SK-N-DZ (cell line): ENCODE data around the gene PTER. TPM values are rescaled to one million over a fixed set of nuclear protein-coding genes. Genes with fewer than 3 reads are reported as not detected.

ENCODE experiments used
- DNase-seq: peaks from one replicate; pipeline ENCODE4 v3.0.0-alpha.2; 2015; ENCODE audit warnings: low spot score
- polyA plus RNA-seq, 2 experiments: library from polyadenylated mRNA; depleted of rRNA; stranded (reverse); fragments of >200 nt; gene quantifications; 2 replicates each; pipeline ENCODE4 v1.2.3, GENCODE V29; 2014

Gene PTER, protein sequence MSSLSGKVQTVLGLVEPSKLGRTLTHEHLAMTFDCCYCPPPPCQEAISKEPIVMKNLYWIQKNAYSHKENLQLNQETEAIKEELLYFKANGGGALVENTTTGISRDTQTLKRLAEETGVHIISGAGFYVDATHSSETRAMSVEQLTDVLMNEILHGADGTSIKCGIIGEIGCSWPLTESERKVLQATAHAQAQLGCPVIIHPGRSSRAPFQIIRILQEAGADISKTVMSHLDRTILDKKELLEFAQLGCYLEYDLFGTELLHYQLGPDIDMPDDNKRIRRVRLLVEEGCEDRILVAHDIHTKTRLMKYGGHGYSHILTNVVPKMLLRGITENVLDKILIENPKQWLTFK
- 0.15 TPM in 1 of 2 replicates, not detected in the other for polyA plus RNA-seq (2014; cell fraction: cytosol; rRNA removed)
- polyA plus RNA-seq (2014; cell fraction: nucleus; rRNA removed) = not detected in 2 replicates

GRCh38 chr10:16436758-16437539 lies at the start of gene PTER:
TSS of gene PTER (plus strand) at chr10:16437010. CDS start at chr10:16484385, 47,375 bp downstream.
- no peak for DNase-seq

DNA sequence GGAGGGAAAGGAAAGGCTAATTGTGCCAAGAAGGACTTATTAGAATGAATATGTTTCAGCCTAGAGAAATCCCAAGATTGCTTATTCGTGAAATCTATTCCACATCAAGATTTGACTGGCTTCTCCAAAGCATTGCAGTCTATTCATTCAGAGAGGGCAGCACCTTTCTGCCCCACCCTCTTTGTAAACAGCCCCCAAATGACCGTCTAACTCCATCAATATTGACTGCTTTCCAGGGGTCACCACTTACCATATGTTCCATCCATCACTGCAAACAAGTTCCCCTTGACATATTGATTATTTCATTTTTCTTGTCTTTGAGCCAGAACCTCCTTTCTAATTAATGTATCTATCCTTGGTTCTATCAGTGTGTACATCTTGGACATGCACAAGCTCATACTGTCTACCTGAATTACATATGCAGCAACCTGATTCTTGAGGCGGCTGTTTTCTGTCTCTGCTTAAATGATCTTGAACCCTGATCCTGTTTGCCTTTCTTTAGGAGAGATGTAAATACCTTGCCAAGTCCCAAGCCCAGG lies 44.2 kb upstream of the PTER start:
- DNase-seq = peak; percentile 97

GRCh38 chr10:16393271-16393858 lies 43.4 kb upstream of the PTER start:
- DNase-seq = peak; percentile 91

DNA sequence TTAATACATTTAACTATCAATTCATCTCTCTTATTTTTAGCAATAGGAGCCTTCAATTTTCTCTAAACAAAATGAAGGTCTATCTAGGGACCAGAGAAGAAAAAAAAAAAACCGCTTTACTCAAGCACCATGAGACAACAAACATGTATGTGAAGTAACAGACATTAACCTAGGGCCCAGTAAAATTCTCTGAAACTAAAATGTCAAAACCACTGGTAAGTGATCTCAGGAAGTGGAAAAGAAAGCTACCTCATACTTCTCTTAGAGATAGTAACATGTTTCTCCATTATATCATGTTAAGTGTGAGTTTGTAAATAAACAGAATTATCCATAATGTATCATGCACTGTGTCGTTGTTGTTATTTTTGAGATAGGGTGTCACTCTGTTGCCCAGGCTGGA lies 35.4 kb upstream of the PTER start:
- no peak for DNase-seq

GRCh38 chr10:16408379-16408778 lies 28.4 kb upstream of the PTER start:
- no peak for DNase-seq

GRCh38 chr10:16417341-16417740 lies 19.5 kb upstream of the PTER start:
- DNase-seq = no peak

- no peak for DNase-seq
Measured at GRCh38 chr10:16423599-16423998, 13.2 kb upstream of the PTER start.

- DNase-seq = no peak
Measured at GRCh38 chr10:16425449-16425848, 11.4 kb upstream of the PTER start.

DNA sequence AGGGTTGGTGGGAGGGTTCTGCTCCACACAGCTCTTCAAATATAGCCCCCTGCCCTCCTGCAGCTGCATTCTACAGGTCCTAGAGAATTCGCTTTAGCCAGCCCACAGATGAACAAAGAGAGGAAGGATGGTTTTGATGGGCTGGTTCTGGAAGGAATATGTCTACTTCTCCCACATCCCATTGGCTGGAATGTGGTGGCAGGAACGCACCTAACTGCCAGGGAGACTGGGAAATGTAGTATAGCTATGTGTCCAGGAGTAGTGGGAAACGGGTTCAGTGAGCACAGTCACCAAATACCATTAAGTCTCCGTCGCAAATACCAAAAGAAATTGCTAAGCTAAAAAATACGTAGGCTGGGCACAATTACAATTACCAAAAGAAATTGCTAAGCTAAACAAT lies 7.3 kb upstream of the PTER start:
- DNase-seq = no peak

DNA sequence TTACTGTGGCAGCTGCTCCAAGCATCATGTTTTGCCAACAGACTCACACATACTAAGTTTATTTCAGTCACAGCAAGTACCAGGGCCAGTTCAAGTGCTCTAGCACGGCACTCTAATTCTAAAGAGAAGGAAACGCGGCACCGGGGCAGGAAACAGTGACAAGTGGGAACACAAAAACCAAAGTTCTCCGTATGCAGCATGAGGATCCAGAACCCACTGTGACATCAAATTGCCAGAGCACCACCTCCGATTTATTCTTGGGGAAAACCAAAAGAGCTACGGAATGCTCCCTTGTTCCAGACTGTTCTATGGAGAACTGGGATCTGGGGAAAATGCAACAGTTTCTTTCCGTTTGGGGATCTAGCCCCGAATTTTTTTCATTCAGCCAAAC lies 448 bp upstream of the PTER start:
- no peak for DNase-seq

DNA sequence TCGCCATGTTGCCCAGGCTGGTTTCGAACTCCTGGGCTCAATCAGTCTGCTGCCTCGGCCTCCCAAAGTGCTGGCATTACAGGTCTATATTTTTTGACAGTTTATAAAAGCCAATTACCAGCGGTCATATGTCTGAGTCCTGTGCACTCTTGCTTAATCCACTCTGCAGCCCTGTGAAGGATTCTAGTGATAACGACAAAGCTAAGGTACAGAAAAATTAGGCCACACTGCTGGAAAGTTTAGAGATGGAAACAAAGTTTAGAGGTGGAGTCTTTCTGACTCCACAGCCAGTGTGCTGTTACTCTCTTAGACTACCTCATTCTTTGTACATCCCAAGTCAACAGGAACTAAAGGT lies 707 bp downstream of the PTER start:
- no peak for DNase-seq

DNA sequence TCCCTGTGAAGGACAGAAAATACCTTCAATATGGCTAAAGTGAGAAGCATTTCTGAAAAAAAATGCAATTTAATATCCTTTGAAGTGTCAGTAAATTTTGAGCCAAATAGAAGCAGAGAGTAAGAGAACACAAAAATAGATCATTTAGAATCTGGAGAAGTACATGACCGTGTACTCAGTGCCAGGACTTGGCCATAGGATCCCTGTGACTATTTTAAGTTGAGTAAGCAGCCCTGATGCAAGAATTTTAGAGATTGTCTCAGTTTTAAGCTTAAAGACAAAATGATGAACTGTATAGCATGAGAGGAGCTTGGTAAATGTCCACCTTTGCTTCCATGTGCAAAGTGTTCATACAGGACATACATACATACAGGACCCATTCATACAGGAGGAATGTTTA lies 2.5 kb downstream of the PTER start:
- DNase-seq = no peak

DNA sequence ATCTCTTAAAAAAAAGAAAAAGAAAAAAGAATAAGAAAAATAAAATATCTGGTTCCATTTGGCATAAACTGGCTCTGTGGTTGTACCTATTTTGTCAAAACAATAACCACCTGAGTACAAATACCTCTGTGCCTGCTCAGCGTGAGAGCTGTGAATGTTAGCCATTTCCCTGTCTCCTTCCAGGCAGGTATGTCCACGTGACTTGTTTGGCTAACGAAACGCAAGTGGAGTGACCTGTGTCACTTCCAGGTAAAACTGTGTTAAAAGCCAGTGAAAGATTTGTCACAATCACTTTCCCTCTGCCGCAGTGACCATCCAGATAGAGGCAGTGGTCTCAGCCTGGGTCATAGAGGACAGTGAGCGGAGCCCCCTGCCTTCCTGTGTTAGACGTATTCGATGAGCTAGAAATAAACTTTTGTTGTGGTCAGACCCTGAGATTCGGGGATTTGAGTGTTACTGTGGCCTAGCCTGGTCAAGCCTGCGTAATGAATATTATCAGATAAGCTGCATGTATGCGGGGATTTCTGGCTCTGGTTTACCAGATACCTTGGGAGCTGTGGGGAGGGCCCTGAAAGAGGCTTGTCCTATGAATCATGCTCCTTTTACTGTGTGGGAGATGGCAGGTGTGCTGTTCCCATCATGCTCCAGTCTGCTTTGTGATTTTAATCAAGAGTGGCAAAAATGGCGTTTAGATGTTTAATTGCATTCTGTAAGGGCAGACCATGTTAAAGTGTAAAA lies 3.8 kb downstream of the PTER start:
- DNase-seq = peak; percentile 88

DNA sequence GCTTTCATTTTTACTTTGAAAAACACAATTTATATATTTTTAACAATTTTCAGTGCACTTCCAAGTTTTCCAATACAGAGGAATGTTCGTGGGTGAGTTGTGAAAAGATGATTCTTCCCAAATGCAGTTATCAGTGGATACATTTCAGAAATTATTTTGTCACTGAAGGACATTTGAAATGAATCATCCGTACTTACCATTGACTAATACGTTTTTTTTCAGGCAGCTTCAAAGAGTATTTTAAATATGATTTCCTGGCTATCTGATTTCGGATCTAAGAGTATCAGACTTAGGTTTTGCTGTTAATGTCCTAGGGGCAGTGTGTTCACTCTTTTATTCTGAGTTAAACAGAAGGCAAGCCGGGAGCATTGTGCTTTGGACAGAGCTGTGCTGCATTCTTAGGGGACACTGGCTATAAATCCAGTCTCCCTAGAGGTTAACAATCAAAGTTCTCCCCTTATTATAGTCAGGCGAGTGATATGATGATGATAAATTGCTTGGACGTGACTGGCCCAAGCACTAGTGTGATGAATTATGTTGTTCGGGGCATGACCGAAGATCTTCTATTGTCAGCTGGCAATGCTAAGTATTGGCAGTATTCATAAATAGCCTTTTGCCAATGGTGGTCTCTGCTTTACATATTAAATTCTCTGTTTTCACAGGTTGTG lies 4.5 kb downstream of the PTER start:
- peak; percentile 92 for DNase-seq

GRCh38 chr10:16442914-16443313 lies 6.1 kb downstream of the PTER start:
- DNase-seq = no peak

DNA sequence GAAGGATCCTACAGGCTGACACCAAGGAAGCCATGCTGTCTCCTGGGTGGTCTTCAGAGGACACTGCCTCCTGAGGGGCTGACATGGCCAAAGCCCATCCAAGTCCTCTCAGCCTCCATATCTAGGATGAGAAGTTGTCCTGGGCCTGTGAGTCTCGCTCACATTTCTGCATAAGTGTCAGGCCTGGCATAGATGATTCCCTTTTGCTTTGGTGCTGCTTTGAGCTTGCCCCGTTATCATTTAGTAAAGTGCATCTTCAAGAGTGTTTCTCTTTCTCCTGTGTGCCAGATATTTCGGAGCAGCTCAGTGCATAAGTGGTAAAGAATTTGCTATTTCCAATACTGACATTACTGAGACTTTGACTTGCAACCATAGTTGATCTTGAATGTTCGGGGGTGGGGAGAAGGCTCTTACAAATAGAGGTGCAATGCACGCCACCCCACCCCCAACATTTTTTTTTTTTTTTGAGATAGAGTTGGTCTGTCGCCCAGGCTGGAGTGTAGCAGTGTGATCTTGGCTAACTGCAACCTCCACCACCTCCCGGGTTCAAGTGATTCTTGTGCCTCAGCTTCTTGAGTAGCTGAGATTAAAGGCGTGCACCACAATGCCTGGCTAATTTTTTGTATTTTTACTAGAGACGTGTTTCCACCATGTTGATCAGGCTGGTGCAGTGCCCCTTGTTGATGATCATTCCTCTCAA lies 9.1 kb downstream of the PTER start:
- no peak for DNase-seq

GRCh38 chr10:16449454-16449853 lies 12.6 kb downstream of the PTER start:
- no peak for DNase-seq

DNA sequence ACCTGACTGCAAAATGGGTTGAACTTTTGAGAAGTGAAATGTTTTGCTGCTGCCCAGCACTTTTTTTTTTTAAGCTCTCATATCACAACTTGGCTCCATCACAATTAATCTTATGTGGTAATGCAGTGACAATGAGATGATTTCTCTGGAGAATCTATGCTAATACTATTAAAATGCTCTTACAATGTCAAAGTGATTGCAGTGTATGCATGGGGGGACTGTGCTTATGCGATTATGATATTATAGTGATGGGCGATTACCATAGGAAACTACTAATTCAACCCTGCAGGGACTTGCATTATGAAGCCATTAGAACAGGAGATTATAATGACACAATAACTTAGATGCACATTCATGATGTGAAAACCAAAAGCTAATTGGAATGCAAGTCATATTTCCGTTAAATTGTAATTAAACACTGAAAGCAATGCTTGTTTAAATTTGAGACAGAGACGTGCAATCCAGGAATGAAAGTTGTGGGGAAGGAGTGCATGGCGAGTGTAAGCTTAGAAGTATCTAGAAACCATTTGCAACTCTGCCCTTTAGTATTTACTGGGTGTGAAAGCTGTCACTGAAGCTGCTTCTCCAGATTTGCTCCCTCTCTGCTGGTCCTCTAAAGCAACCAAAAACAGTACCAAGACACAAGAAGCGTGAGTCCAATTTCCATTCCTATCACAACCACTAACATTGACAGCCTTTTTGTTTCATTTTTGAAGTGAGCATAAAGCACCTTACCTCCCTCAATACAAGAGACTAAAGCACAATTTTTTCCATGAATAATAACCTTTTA lies 21.6 kb downstream of the PTER start:
- peak; percentile 65 for DNase-seq

- DNase-seq = no peak
Measured at GRCh38 chr10:16459423-16459939, 22.7 kb downstream of the PTER start.
